KOPT-K1 (cell line): ENCODE results near the gene UBE2C.

Experiments
- H3K27ac ChIP-seq: fragments of 200-600 bp; sonication (generic); 2 replicates; pipeline ENCODE4 v1.5.1; 2016; ENCODE audit warnings: antibody characterized with exemption, mild to moderate bottlenecking, low read depth, low read length; ENCODE audit not compliant: poor library complexity, severe bottlenecking
- H3K36me3 ChIP-seq: fragments of 200-600 bp; sonication (generic); 2 replicates; pipeline ENCODE4 v1.5.1; 2017; ENCODE audit warnings: antibody characterized with exemption, mild to moderate bottlenecking, low read length, moderate library complexity; ENCODE audit not compliant: insufficient read depth
- H3K9me3 ChIP-seq: fragments of 200-600 bp; sonication (generic); 2 replicates; pipeline ENCODE4 v1.5.1; 2017; ENCODE audit warnings: antibody characterized with exemption, low read length, mild to moderate bottlenecking; ENCODE audit not compliant: insufficient read depth, poor library complexity, severe bottlenecking

UBE2C gene

GRCh38 chr20:45835329-45835765 is 22.9 kb downstream of the UBE2C start:
- no peaks in the 10 kb centered on the region for H3K36me3 ChIP-seq
- no peaks in the 10 kb centered on the region for H3K9me3 ChIP-seq
- H3K27ac ChIP-seq, result no peak overlapping the region

- Histone ChIP-seq H3K9me3 (no peaks in the 10 kb centered on the region), H3K36me3 (no peaks in the 10 kb centered on the region), H3K27ac (no peak overlapping the region)
These were observed 23.4 kb downstream of the UBE2C start for GRCh38 chr20:45835825-45836224.

- no peak overlapping the region for H3K27ac ChIP-seq
- H3K9me3 ChIP-seq, result no peaks in the 10 kb centered on the region
- H3K36me3 ChIP-seq, result peaks cover 5% of the 10 kb centered on the region; the same call in 1 of the 2 replicates
These were observed 24.4 kb downstream of the UBE2C start for GRCh38 chr20:45836841-45837240.

- Histone ChIP-seq H3K36me3 (peaks cover 44% of the 10 kb centered on the region), H3K9me3 (no peaks in the 10 kb centered on the region), H3K27ac (no peak overlapping the region)
These were observed 28.3 kb downstream of the UBE2C start for GRCh38 chr20:45840700-45841198.

DNA sequence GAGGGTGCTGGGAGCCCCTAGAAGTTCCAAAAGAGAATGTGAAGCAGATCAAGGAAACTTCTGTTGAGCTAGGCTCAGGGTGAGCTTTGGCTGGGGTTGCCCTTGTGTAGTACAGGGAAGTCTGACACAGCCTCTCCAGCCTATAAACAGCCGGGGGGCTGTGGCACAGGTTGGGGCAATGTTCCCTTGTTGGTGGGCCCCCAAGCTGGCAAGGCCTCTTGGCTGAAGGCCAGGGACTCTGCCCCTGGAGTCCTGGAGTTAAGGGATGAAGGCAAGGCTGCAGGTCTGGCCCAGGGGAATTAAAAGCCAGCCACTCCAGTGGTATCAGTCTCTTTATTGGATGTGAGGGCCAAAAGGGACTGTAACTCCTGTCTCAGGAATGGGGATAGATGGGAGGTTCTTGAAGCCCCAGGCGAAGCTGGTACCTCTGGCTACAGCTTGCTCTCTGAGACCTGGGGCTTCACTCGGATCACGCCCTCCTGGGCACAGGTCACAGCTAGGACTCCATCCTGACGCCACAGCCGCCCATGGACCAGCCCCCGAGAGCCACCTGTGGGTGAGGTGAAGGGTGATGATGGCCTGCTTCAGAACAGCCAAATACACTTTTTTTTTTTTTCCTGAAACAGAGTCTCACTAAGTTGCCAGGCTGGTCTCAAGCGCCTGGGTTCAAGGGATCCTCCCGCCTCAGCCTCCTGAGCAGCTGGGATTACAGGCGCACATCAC is 29.1 kb downstream of the UBE2C start:
- Histone ChIP-seq H3K27ac (no peak overlapping the region), H3K9me3 (no peaks in the 10 kb centered on the region), H3K36me3 (peaks cover 53% of the 10 kb centered on the region)

DNA sequence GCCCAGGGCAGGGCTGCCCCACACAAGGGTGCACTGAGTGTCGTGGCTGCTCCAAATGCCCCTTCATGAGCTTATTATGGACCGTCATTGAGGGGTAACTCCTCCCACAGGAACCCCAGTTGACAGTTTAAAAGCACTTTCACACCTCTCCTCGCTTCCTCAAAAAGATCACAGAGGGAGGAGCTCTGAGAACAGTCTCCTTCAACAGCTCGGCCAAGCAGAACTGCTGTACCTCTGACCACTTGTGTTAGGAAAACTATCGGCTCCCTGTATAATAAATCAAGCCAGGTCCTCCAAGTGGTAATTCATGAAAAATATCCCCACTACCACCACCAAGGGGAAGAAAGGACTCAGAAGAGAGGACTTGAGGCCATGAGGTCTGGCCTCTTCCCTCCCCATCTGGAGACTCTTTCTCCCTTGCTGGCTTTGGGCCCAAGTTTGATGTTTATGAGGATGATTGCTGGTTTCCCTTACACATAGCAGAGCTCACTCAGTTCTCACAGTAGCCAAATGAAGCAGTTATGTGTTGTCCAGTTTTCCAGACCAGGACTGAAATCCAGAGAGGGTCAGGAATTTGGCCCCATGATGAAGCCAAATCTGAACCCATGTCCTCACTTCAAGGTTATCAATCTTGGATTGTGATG is 29.8 kb downstream of the UBE2C start:
- Histone ChIP-seq H3K36me3 (peaks cover 58% of the 10 kb centered on the region), H3K9me3 (no peaks in the 10 kb centered on the region), H3K27ac (no peak overlapping the region)

DNA sequence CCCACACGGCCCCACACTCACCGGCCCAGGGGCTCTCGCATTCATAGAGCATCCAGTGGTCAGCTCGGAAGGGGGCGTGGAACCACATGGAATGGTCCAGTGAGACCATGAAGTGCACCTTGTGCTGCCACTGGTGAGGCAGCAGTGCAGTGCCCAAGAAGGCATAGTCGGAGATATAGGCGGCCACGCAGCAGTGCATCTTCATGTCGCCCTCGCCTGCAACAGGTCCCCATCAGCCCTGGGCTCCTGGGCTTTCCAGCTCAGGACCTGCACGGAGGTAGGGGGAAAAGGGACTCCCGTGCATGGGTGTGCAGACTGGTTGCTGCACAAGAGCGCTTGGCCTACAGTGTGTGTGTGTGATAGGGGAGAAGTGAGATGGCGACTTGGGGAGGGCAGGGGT is 31.1 kb downstream of the UBE2C start:
- Histone ChIP-seq H3K36me3 (peaks cover 65% of the 10 kb centered on the region), H3K27ac (no peak overlapping the region), H3K9me3 (no peaks in the 10 kb centered on the region)

DNA sequence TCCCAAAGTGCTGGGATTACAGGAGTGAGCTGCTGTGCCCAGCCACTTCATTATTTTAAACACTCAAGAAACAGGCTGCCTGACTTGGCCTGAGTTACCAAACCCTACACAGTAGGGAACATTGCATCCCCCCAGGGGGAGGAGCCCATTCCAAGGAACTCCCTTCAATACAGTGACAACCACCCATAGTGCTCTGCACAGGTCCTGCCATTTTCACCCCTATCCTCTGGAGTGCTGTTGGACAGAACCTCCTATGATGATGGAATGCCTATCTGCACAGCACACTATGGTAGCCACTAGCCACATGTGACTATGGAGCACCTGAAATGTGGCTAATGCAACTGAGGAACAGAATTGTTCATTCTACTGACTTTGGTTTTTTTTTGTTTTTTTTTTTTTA is 33.0 kb downstream of the UBE2C start:
- Histone ChIP-seq H3K27ac (no peak overlapping the region), H3K36me3 (peaks cover 79% of the 10 kb centered on the region), H3K9me3 (no peaks in the 10 kb centered on the region)

GRCh38 chr20:45848421-45848820 is 36.0 kb downstream of the UBE2C start:
- Histone ChIP-seq H3K27ac (no peak overlapping the region), H3K9me3 (no peaks in the 10 kb centered on the region), H3K36me3 (peaks cover 84% of the 10 kb centered on the region)

- Histone ChIP-seq H3K36me3 (peaks cover 82% of the 10 kb centered on the region), H3K9me3 (no peaks in the 10 kb centered on the region), H3K27ac (no peak overlapping the region)
These were observed 36.6 kb downstream of the UBE2C start for GRCh38 chr20:45848969-45849582.

DNA sequence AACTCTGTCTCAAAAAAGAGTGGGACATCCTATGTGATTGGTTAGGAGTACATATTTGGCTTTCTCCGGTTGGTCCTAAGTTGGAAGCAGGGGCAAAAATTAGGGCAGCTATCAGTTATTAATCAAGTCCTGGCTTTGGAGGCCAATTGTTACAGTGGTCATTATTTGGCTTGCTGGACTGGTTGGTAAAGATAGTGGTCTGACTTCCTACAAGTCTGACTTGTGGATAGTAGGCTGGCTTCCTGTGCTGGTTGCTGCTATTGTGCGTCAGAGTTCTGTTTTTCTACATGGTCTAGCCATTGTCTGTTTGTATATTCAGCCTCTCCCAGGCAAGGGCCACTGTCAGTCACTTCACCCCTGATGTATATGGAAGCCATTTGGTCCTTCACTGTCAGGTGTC is 37.8 kb downstream of the UBE2C start:
- H3K36me3 ChIP-seq, result peaks cover 78% of the 10 kb centered on the region
- H3K27ac ChIP-seq, result no peak overlapping the region
- H3K9me3 ChIP-seq, result no peaks in the 10 kb centered on the region

DNA sequence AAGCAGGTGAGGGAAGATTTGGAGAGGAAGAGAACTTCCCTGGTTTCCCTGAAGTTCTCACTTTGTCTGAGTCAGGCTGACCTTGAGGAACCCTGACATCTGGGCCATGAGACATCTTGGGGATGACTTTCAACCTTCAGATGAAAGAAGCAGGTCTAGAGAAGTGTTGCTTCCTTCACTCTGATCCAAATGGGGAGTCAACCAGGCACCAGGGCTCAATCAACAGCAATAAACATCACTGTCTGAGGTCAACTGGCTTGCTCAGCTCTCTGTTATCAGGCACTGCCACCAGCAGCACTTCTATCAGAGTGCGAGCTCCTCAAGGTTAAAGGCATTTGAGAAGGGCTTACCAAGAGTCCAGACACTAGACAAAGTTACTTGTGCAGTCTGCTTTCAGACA is 38.5 kb downstream of the UBE2C start:
- Histone ChIP-seq H3K27ac (no peak overlapping the region), H3K9me3 (no peaks in the 10 kb centered on the region), H3K36me3 (peaks cover 71% of the 10 kb centered on the region)

DNA sequence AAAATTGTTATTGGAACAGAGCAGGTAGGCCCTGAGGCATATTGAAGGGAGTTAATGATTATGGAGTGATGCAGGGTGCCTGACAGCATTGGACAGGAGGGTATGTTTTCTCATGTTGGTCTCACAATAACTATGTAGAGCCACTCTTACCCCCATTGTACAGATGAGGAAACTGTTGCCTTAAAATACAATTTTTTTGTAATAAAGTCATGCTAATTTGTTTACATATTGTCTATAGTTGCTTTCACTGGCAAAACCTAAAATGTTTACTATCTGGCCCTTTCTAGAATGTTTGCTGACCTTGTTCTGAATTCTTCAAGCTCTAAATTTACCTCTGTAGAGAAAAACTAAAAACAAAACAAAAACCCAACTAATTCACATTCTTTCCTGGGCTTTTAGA is 39.1 kb downstream of the UBE2C start:
- H3K27ac ChIP-seq, result no peak overlapping the region
- peaks cover 66% of the 10 kb centered on the region for H3K36me3 ChIP-seq
- no peaks in the 10 kb centered on the region for H3K9me3 ChIP-seq

- H3K36me3 ChIP-seq, result peaks cover 60% of the 10 kb centered on the region
- H3K27ac ChIP-seq, result no peak overlapping the region
- no peaks in the 10 kb centered on the region for H3K9me3 ChIP-seq
These were observed 39.9 kb downstream of the UBE2C start for GRCh38 chr20:45852326-45852725.

GRCh38 chr20:45853484-45853883 is 41.0 kb downstream of the UBE2C start:
- Histone ChIP-seq H3K36me3 (peaks cover 52% of the 10 kb centered on the region), H3K9me3 (no peaks in the 10 kb centered on the region), H3K27ac (no peak overlapping the region)
